Measurements from ENCODE around the gene CADM3. TPM values are rescaled to one million over a fixed set of nuclear protein-coding genes. Genes with fewer than 3 reads are reported as not detected.

CADM3 gene
- total RNA-seq, 2 donors from 2014 or later, result 4.0 to 12.5 TPM

- no peak overlapping the region for H3K4me3 ChIP-seq
- H3K27ac ChIP-seq, result no peak overlapping the region
- no peaks in the 10 kb centered on the region for H3K27me3 ChIP-seq
- TF ChIP-seq CTCF (IDR thresholded peaks at IDR 0.05), result no peak
- no peak for DNase-seq (ENCODE audit: low spot score)
- no peaks in the 10 kb centered on the region for H3K4me1 ChIP-seq
- H3K36me3 ChIP-seq, result no peaks in the 10 kb centered on the region
- H3K9me3 ChIP-seq, result no peaks in the 10 kb centered on the region
Measured at GRCh38 chr1:159141584-159142390, 29.6 kb upstream of the CADM3 start.

GRCh38 chr1:159142391-159142663 is 29.1 kb upstream of the CADM3 start:
- Histone ChIP-seq H3K36me3 (no peaks in the 10 kb centered on the region), H3K4me1 (no peaks in the 10 kb centered on the region), H3K27me3 (no peaks in the 10 kb centered on the region), H3K4me3 (no peak overlapping the region), H3K9me3 (no peaks in the 10 kb centered on the region), H3K27ac (no peak overlapping the region)
- no peak for TF ChIP-seq CTCF (IDR thresholded peaks at IDR 0.05)
- DNase-seq (ENCODE audit: low spot score), result no peak

- Histone ChIP-seq H3K36me3 (no peaks in the 10 kb centered on the region), H3K9me3 (no peaks in the 10 kb centered on the region), H3K4me1 (no peaks in the 10 kb centered on the region), H3K4me3 (no peak overlapping the region), H3K27ac (no peak overlapping the region), H3K27me3 (no peaks in the 10 kb centered on the region)
- no peak for DNase-seq (ENCODE audit: low spot score)
- TF ChIP-seq CTCF (IDR thresholded peaks at IDR 0.05), result no peak
Measured at GRCh38 chr1:159142726-159143510, 28.5 kb upstream of the CADM3 start.

GRCh38 chr1:159144571-159144970 is 26.8 kb upstream of the CADM3 start:
- TF ChIP-seq CTCF (IDR thresholded peaks at IDR 0.05), result no peak
- H3K27me3 ChIP-seq, result no peaks in the 10 kb centered on the region
- no peaks in the 10 kb centered on the region for H3K9me3 ChIP-seq
- H3K27ac ChIP-seq, result no peak overlapping the region
- no peak overlapping the region for H3K4me3 ChIP-seq
- DNase-seq (ENCODE audit: low spot score), result no peak
- no peaks in the 10 kb centered on the region for H3K36me3 ChIP-seq
- no peaks in the 10 kb centered on the region for H3K4me1 ChIP-seq

GRCh38 chr1:159146980-159147379 is 24.4 kb upstream of the CADM3 start:
- TF ChIP-seq CTCF (IDR thresholded peaks at IDR 0.05), result no peak
- Histone ChIP-seq H3K36me3 (no peaks in the 10 kb centered on the region), H3K27me3 (no peaks in the 10 kb centered on the region), H3K27ac (no peak overlapping the region), H3K4me3 (no peak overlapping the region), H3K9me3 (no peaks in the 10 kb centered on the region), H3K4me1 (no peaks in the 10 kb centered on the region)
- DNase-seq (ENCODE audit: low spot score), result no peak

All from right atrium auricular region (tissue), 2 donors.